GM06990 (cell line): Measurements from ENCODE around the gene LPCAT1.

Experiments
- DNase-seq: peaks from one replicate; pipeline ENCODE4 v3.0.0-alpha.2; 2011; ENCODE audit not compliant: insufficient read length; ENCODE audit errors: extremely low read depth
- H3K27me3 ChIP-seq: replicated peaks from 2 replicates; pipeline ENCODE4 v1.6.0; 2011; ENCODE audit warnings: low read length; ENCODE audit not compliant: control insufficient read depth, insufficient read depth
- H3K36me3 ChIP-seq: 2 replicates; pipeline ENCODE4 v1.5.1; 2011; ENCODE audit warnings: low read length; ENCODE audit not compliant: control insufficient read depth, insufficient read depth
- H3K4me3 ChIP-seq: replicated peaks from 2 replicates; pipeline ENCODE4 v1.5.1; 2011; ENCODE audit warnings: low read depth, mild to moderate bottlenecking, control low read depth, low read length
- CTCF ChIP-seq: IDR thresholded peaks from 2 replicates; pipeline ENCODE4 v1.5.1; 2011; ENCODE audit warnings: low read length, control low read depth, mild to moderate bottlenecking, inconsistent platforms; ENCODE audit not compliant: insufficient read depth, poor library complexity, severe bottlenecking

LPCAT1 gene

GRCh38 chr5:1494780-1495524 lies 28.8 kb downstream of the LPCAT1 start:
- H3K36me3 ChIP-seq = peaks cover 15% of the 10 kb centered on the region
- peak overlapping the region; percentile 85 for H3K4me3 ChIP-seq
- peak; percentile 93 for DNase-seq
- H3K27me3 ChIP-seq = no peaks in the 10 kb centered on the region
- TF ChIP-seq CTCF = peak; percentile 58

GRCh38 chr5:1493941-1494340 lies 29.8 kb downstream of the LPCAT1 start:
- no peak for DNase-seq
- TF ChIP-seq CTCF = no peak
- Histone ChIP-seq H3K27me3 (no peaks in the 10 kb centered on the region), H3K4me3 (peak overlapping the region; percentile 85), H3K36me3 (peaks cover 13% of the 10 kb centered on the region)

GRCh38 chr5:1493413-1493812 lies 30.3 kb downstream of the LPCAT1 start:
- no peaks in the 10 kb centered on the region for H3K27me3 ChIP-seq
- DNase-seq = no peak
- TF ChIP-seq CTCF = no peak
- peaks cover 16% of the 10 kb centered on the region for H3K36me3 ChIP-seq
- H3K4me3 ChIP-seq = peak overlapping the region; percentile 85

GRCh38 chr5:1492757-1493156 lies 31.0 kb downstream of the LPCAT1 start:
- DNase-seq = no peak
- TF ChIP-seq CTCF = no peak
- H3K36me3 ChIP-seq = peaks cover 20% of the 10 kb centered on the region
- H3K4me3 ChIP-seq = peak overlapping the region; percentile 85
- no peaks in the 10 kb centered on the region for H3K27me3 ChIP-seq

GRCh38 chr5:1490376-1490775 lies 33.4 kb downstream of the LPCAT1 start:
- TF ChIP-seq CTCF = no peak
- peak; percentile 69 for DNase-seq
- Histone ChIP-seq H3K27me3 (no peaks in the 10 kb centered on the region), H3K36me3 (peaks cover 36% of the 10 kb centered on the region), H3K4me3 (peak overlapping the region; percentile 63)

- DNase-seq = no peak
- Histone ChIP-seq H3K4me3 (peak overlapping the region; percentile 63), H3K36me3 (peaks cover 39% of the 10 kb centered on the region), H3K27me3 (no peaks in the 10 kb centered on the region)
- TF ChIP-seq CTCF = no peak
Observed at GRCh38 chr5:1489754-1490153, 34.0 kb downstream of the LPCAT1 start.
